ENCODE data around the gene PLXNA2.

The PLXNA2 gene

GRCh38 chr1:208093754-208094719 lies 150.1 kb downstream of the PLXNA2 start:
- H3K9me3 ChIP-seq (ENCODE audit: insufficient read depth, low read length, severe bottlenecking), result no peaks in the 10 kb centered on the region
- no peaks in the 10 kb centered on the region for H3K36me3 ChIP-seq (ENCODE audit: insufficient read depth, low read length)
- TF ChIP-seq CTCF (IDR thresholded peaks at IDR 0.05; ENCODE audit: borderline replicate concordance, extremely low read depth, low read length, poor library complexity, severe bottlenecking), result peak; percentile 88
- TF ChIP-seq EZH2 (IDR thresholded peaks at IDR 0.05; ENCODE audit: borderline replicate concordance, low read depth, low read length, severe bottlenecking), result no peak

GRCh38 chr1:208093046-208093445 lies 151.1 kb downstream of the PLXNA2 start:
- H3K36me3 ChIP-seq (ENCODE audit: insufficient read depth, low read length), result no peaks in the 10 kb centered on the region
- no peaks in the 10 kb centered on the region for H3K9me3 ChIP-seq (ENCODE audit: insufficient read depth, low read length, severe bottlenecking)
- ATAC-seq (ENCODE audit: insufficient read depth, low read depth), result no peak
- H3K4me2 ChIP-seq (ENCODE audit: insufficient read depth, low read length), result no peak overlapping the region
- H3K27ac ChIP-seq (ENCODE audit: low read length), result no peak overlapping the region
- H4K20me1 ChIP-seq (ENCODE audit: insufficient read depth, low read length), result no peaks in the 10 kb centered on the region
- TF ChIP-seq EZH2 (IDR thresholded peaks at IDR 0.05; ENCODE audit: borderline replicate concordance, low read depth, low read length, severe bottlenecking), result no peak
- no peak for TF ChIP-seq CTCF (IDR thresholded peaks at IDR 0.05; ENCODE audit: borderline replicate concordance, extremely low read depth, low read length, poor library complexity, severe bottlenecking)
- no peak overlapping the region for H3K9ac ChIP-seq (ENCODE audit: low read depth, low read length)
- H3K79me2 ChIP-seq (ENCODE audit: insufficient read depth, low read length), result no peaks in the 10 kb centered on the region
- no peak overlapping the region for H3K4me3 ChIP-seq (ENCODE audit: low read depth in 1 of 2, low read length in 2 of 2)
- no peak for DNase-seq
- H3K27me3 ChIP-seq (ENCODE audit: insufficient read depth, low read length, poor library complexity), result peaks cover 2% of the 10 kb centered on the region
- no peak overlapping the region for H2AFZ ChIP-seq (ENCODE audit: low read depth, low read length)
- no peaks in the 10 kb centered on the region for H3K4me1 ChIP-seq (ENCODE audit: insufficient read depth, low read length)

More at GRCh38 chr1:208093754-208094719, 150.1 kb downstream of the PLXNA2 start:
- Histone ChIP-seq H3K4me2 (ENCODE audit: insufficient read depth, low read length) (no peak overlapping the region), H3K9ac (ENCODE audit: low read depth, low read length) (no peak overlapping the region), H3K27ac (ENCODE audit: low read length) (no peak overlapping the region), H4K20me1 (ENCODE audit: insufficient read depth, low read length) (no peaks in the 10 kb centered on the region), H3K79me2 (ENCODE audit: insufficient read depth, low read length) (no peaks in the 10 kb centered on the region), H2AFZ (ENCODE audit: low read depth, low read length) (no peak overlapping the region), H3K27me3 (ENCODE audit: insufficient read depth, low read length, poor library complexity) (peaks cover 7% of the 10 kb centered on the region), H3K4me3 (ENCODE audit: low read depth in 1 of 2, low read length in 2 of 2) (no peak overlapping the region), H3K4me1 (ENCODE audit: insufficient read depth, low read length) (no peaks in the 10 kb centered on the region)
- ATAC-seq (ENCODE audit: insufficient read depth, low read depth) (peak; percentile 85), DNase-seq (peak; percentile 57)

GRCh38 chr1:208090388-208091301 lies 153.5 kb downstream of the PLXNA2 start:
- H3K4me1 ChIP-seq (ENCODE audit: insufficient read depth, low read length), result peaks cover 15% of the 10 kb centered on the region
- H3K4me3 ChIP-seq (ENCODE audit: low read depth in 1 of 2, low read length in 2 of 2), result no peak overlapping the region
- no peaks in the 10 kb centered on the region for H3K36me3 ChIP-seq (ENCODE audit: insufficient read depth, low read length)
- ATAC-seq (ENCODE audit: insufficient read depth, low read depth), result no peak
- H3K27me3 ChIP-seq (ENCODE audit: insufficient read depth, low read length, poor library complexity), result peaks cover 2% of the 10 kb centered on the region
- no peak overlapping the region for H3K4me2 ChIP-seq (ENCODE audit: insufficient read depth, low read length)
- H3K9me3 ChIP-seq (ENCODE audit: insufficient read depth, low read length, severe bottlenecking), result no peaks in the 10 kb centered on the region
- no peak overlapping the region for H2AFZ ChIP-seq (ENCODE audit: low read depth, low read length)
- H3K79me2 ChIP-seq (ENCODE audit: insufficient read depth, low read length), result no peaks in the 10 kb centered on the region
- no peak overlapping the region for H3K9ac ChIP-seq (ENCODE audit: low read depth, low read length)
- no peak overlapping the region for H3K27ac ChIP-seq (ENCODE audit: low read length)
- no peaks in the 10 kb centered on the region for H4K20me1 ChIP-seq (ENCODE audit: insufficient read depth, low read length)
- DNase-seq, result no peak
- TF ChIP-seq CTCF (IDR thresholded peaks at IDR 0.05; ENCODE audit: borderline replicate concordance, extremely low read depth, low read length, poor library complexity, severe bottlenecking), result no peak
- TF ChIP-seq EZH2 (IDR thresholded peaks at IDR 0.05; ENCODE audit: borderline replicate concordance, low read depth, low read length, severe bottlenecking), result no peak
